Testis (tissue), 5 donors: ENCODE results near the gene GALNT5. TPM values are rescaled to one million over a fixed set of nuclear protein-coding genes. Genes with fewer than 3 reads are reported as not detected.

Source experiments
- DNase-seq: peaks from one replicate; pipeline ENCODE4 v3.0.0-alpha.2; 2019
- H3K27ac ChIP-seq, 2 donors: fragments of 200-600 bp; sonication (generic); one replicate each; pipeline ENCODE4 v1.5.1; 2019
- H3K27me3 ChIP-seq: fragments of 200-600 bp; sonication (generic); one replicate; pipeline ENCODE4 v1.5.1; 2019
- H3K36me3 ChIP-seq: fragments of 200-600 bp; sonication (generic); one replicate; pipeline ENCODE4 v1.5.1; 2017; ENCODE audit warnings: low read depth; ENCODE audit errors: missing control alignments
- H3K4me1 ChIP-seq: fragments of 200-600 bp; sonication (generic); one replicate; pipeline ENCODE4 v1.5.1; 2019
- H3K4me3 ChIP-seq, 2 donors: fragments of 200-600 bp; sonication (generic); one replicate each; pipeline ENCODE4 v1.5.1; 2017 to 2019
- H3K9me3 ChIP-seq: fragments of 200-600 bp; sonication (generic); one replicate; pipeline ENCODE4 v1.5.1; 2017
- POLR2A ChIP-seq: fragments of 450-650 bp; IDR thresholded peaks from one replicate; pipeline ENCODE4 v1.6.1; 2017; ENCODE audit warnings: antibody characterized with exemption, mild to moderate bottlenecking, moderate library complexity
- WGBS, 2 donors: methylation state at CpG; one replicate each; pipeline ENCODE4 v1.1.5; 2018; 5-methylcytosine and 5-hydroxymethylcytosine counted together
- intact Hi-C: fragments of 100-400 bp; cut with DNase I; formaldehyde crosslinking; loops from one replicate; pipeline ENCODE4 v1.15.1; 2023; ENCODE audit warnings: low total_unique reads
- long read RNA-seq, 2 donors: transcript quantifications; one replicate each; lab custom pipeline, GENCODE V29; 2026
- polyA plus RNA-seq: library from polyadenylated mRNA; stranded (reverse); fragments of 350-450 nt; fragmentation: Illumina TruSeq; extraction: RNeasy Lipid Tissue Mini Kit (QIAGEN cat#74804); gene quantifications from one replicate; pipeline ENCODE4 v1.2.3, GENCODE V29; 2014; ENCODE audit warnings: low read depth, low replicate concordance; ENCODE audit not compliant: insufficient read depth
- total RNA-seq, 2 donors: library from RNA; depleted of rRNA; stranded (reverse); fragments of >200 nt; gene quantifications; one replicate each; pipeline ENCODE4 v1.2.3, GENCODE V29; 2016
- TF ChIP-seq, protein P1 (sequence below), 3 experiments: fragments of 450-650 bp in 2 of 3; fragments of 200-600 bp in 1 of 3; sonication (generic) in 1 of 3; IDR thresholded peaks; one replicate each; pipeline ENCODE4 v1.5.1; 2016 to 2019; ENCODE audit warnings: antibody characterized with exemption in 3 of 3, mild to moderate bottlenecking in 2 of 3, moderate library complexity in 1 of 3

The GALNT5 gene, protein sequence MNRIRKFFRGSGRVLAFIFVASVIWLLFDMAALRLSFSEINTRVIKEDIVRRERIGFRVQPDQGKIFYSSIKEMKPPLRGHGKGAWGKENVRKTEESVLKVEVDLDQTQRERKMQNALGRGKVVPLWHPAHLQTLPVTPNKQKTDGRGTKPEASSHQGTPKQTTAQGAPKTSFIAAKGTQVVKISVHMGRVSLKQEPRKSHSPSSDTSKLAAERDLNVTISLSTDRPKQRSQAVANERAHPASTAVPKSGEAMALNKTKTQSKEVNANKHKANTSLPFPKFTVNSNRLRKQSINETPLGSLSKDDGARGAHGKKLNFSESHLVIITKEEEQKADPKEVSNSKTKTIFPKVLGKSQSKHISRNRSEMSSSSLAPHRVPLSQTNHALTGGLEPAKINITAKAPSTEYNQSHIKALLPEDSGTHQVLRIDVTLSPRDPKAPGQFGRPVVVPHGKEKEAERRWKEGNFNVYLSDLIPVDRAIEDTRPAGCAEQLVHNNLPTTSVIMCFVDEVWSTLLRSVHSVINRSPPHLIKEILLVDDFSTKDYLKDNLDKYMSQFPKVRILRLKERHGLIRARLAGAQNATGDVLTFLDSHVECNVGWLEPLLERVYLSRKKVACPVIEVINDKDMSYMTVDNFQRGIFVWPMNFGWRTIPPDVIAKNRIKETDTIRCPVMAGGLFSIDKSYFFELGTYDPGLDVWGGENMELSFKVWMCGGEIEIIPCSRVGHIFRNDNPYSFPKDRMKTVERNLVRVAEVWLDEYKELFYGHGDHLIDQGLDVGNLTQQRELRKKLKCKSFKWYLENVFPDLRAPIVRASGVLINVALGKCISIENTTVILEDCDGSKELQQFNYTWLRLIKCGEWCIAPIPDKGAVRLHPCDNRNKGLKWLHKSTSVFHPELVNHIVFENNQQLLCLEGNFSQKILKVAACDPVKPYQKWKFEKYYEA
- under 1 TPM; 0.06 to 0.08 TPM for total RNA-seq
- 0.45 TPM for polyA plus RNA-seq
- long read RNA-seq, donor 1, result 0 reads
- long read RNA-seq, donor 2, result 0 reads

DNA sequence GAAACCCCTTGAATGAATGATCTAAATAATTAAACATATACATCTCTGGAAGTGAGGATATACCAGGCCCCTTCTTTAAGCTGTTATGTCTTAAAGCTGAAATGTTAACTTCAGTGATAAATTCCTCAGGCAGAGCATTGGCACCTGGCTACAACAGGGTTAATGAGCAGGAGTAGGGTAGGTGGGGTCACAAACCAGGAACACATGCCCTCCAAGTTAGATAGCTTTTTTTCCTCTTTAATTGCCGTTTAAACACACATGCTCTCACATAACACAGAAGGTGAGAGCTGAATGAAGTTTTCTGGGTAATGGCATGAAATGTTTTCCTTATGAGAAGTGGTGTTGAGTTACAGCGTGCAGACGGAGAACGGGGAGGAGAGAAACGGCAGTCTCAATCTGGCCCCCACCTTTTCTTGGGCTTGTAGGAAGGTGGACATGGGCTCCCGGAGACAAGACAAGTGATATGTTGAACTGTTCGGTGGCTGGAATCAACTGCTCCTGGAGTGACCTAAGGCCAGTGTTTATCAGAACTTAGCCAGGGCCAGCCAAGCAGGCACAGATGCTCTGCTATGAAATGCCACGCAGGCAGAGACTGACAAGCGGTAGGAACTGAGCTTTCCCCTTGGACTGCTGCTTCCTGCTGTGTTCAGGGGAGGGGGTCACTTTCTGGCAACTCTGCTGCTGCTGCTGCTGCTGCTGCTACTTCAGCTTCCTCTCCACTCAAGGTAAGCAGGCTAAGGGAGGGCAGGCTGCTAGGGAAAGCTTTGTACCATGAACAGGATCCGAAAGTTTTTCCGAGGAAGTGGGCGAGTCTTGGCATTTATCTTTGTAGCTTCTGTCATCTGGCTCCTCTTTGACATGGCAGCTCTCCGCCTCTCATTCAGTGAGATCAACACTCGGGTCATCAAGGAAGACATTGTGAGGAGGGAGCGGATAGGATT lies at the start of gene GALNT5:
Gene GALNT5, plus strand, starts transcription at position 394 of the 941 bp plus-strand sequence. Its CDS starts 378 bp downstream, at position 772.
- DNase-seq, result no peak
- no peak within 1 kb of the TSS for H3K27ac ChIP-seq
- TF ChIP-seq, protein P1, sequence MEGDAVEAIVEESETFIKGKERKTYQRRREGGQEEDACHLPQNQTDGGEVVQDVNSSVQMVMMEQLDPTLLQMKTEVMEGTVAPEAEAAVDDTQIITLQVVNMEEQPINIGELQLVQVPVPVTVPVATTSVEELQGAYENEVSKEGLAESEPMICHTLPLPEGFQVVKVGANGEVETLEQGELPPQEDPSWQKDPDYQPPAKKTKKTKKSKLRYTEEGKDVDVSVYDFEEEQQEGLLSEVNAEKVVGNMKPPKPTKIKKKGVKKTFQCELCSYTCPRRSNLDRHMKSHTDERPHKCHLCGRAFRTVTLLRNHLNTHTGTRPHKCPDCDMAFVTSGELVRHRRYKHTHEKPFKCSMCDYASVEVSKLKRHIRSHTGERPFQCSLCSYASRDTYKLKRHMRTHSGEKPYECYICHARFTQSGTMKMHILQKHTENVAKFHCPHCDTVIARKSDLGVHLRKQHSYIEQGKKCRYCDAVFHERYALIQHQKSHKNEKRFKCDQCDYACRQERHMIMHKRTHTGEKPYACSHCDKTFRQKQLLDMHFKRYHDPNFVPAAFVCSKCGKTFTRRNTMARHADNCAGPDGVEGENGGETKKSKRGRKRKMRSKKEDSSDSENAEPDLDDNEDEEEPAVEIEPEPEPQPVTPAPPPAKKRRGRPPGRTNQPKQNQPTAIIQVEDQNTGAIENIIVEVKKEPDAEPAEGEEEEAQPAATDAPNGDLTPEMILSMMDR (IDR thresholded peaks at IDR 0.05), result no peak
- TF ChIP-seq POLR2A, result no peak
- H3K36me3 ChIP-seq, result no peaks in the 10 kb centered on the region
- H3K9me3 ChIP-seq, result no peaks in the 10 kb centered on the region
- H3K4me3 ChIP-seq, result no peak within 1 kb of the TSS
- no peaks in the 10 kb centered on the region for H3K4me1 ChIP-seq
- no peaks in the 10 kb centered on the region for H3K27me3 ChIP-seq
- intact Hi-C loops, result no loop called here
- 29 to 42% methylated on average over 15 of the region's 15 CpGs for WGBS, 2 donors

DNA sequence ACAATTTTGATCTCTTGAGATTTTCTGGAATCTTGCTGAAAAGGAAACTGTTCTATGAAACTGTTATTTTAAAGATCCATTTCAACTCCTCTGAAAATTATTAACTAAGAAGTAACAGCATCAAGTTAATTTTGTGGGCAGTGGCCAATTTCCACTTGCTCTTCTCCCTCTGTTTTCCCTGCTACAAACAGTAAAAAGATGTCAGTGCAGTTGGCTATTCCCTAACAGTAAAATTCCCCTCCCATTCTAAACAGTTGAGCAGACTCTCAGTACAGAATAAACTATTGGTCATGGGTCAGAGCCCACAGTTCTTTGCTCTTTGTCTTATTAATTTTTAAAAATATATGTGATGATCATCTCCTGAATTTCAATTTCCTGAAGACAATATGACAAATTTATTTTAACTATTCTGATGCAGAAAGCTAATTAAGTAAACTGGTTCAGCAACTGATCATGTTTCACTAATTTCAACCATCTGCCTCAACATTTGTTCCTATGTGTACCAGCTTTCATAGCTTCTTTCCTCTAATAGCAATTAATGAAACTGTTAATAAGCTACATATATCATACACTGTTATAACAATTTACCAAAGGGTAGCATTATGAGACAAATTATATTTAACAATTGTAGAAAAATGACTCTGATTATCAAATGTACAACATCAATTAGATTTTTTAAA lies 41.1 kb upstream of the GALNT5 start:
- no peak for DNase-seq
- intact Hi-C loops, result no loop called here

DNA sequence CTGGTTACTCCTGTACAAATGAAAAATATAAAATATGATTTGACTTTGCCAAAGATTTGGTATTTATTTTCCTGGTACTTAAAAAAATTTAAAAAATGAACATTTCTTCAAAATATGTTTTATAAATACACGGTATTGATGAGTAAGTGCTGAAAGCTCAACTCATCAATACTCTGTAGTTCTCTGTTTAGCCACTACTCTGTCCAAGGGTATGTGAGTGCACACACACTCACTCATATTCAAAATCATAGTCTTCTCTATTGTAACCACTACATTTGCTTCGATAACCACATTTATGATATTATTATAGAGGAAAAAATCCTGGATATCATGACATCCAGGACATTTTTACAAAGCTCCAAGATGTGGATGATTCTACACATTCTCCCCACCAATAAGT lies 40.1 kb upstream of the GALNT5 start:
- no peak overlapping the region for H3K27ac ChIP-seq
- no peaks in the 10 kb centered on the region for H3K9me3 ChIP-seq
- no peak overlapping the region for H3K4me3 ChIP-seq
- H3K36me3 ChIP-seq, result no peaks in the 10 kb centered on the region
- WGBS, 2 donors, result 94 to 95% methylated on average over 2 of the region's 2 CpGs
- no peak for DNase-seq
- TF ChIP-seq, protein P1 (IDR thresholded peaks at IDR 0.05), result no peak
- no peak for TF ChIP-seq POLR2A
- intact Hi-C loops, result no loop called here
- H3K27me3 ChIP-seq, result no peaks in the 10 kb centered on the region
- H3K4me1 ChIP-seq, result no peaks in the 10 kb centered on the region

More for the DNA sequence above, 41.1 kb upstream of the GALNT5 start:
- no peak overlapping the region for H3K27ac ChIP-seq
- no peaks in the 10 kb centered on the region for H3K36me3 ChIP-seq
- H3K27me3 ChIP-seq, result no peaks in the 10 kb centered on the region
- no peaks in the 10 kb centered on the region for H3K4me1 ChIP-seq
- TF ChIP-seq, protein P1 (IDR thresholded peaks at IDR 0.05), result no peak
- TF ChIP-seq POLR2A, result no peak
- no peaks in the 10 kb centered on the region for H3K9me3 ChIP-seq
- H3K4me3 ChIP-seq, result no peak overlapping the region

DNA sequence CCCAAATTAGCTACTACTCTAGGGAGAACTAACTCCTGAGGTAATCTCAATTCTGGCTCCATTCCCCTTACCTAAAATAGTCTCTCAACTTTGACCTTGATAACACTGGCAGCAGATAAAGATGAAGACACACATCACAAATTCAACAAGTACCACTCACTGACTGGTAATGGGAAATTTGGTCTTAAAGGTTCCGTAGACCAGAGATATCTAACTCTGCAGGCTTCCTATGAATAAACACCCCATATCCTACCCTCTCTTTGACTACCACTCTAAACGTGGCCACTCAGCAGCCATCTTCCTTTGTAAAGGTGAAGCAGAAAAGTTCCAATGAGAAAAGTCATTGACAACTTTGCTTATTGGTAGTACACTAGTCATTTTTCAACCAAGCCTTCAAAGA lies 38.6 kb upstream of the GALNT5 start:
- intact Hi-C loops, result no loop called here
- DNase-seq, result no peak
- no peak overlapping the region for H3K4me3 ChIP-seq
- 73 to 85% methylated on average over 2 of the region's 2 CpGs for WGBS, 2 donors
- no peak overlapping the region for H3K27ac ChIP-seq
- H3K27me3 ChIP-seq, result no peaks in the 10 kb centered on the region
- no peaks in the 10 kb centered on the region for H3K4me1 ChIP-seq
- H3K9me3 ChIP-seq, result no peaks in the 10 kb centered on the region
- TF ChIP-seq, protein P1 (IDR thresholded peaks at IDR 0.05), result no peak
- no peak for TF ChIP-seq POLR2A
- no peaks in the 10 kb centered on the region for H3K36me3 ChIP-seq
